Skeletal muscle cell (primary cell): ENCODE results near the gene SUPT7L.
"Not testable (repeated sequence)": the region's sequence is repeated elsewhere in the genome, so short reads cannot be mapped to it uniquely, and the experiment has no call there.

Experiments used
- DNase-seq: peaks from one replicate; pipeline ENCODE4 v3.0.0-alpha.2; 2010; ENCODE audit warnings: low read depth
- H3K4me3 ChIP-seq: 2 replicates; pipeline ENCODE4 v1.5.1; 2011; ENCODE audit warnings: low read depth, mild to moderate bottlenecking, control low read depth, low read length, moderate library complexity

SUPT7L gene

GRCh38 chr2:27647289-27647688 lies 16.1 kb downstream of the SUPT7L start:
- no peak overlapping the region for H3K4me3 ChIP-seq
- DNase-seq: no peak

DNA sequence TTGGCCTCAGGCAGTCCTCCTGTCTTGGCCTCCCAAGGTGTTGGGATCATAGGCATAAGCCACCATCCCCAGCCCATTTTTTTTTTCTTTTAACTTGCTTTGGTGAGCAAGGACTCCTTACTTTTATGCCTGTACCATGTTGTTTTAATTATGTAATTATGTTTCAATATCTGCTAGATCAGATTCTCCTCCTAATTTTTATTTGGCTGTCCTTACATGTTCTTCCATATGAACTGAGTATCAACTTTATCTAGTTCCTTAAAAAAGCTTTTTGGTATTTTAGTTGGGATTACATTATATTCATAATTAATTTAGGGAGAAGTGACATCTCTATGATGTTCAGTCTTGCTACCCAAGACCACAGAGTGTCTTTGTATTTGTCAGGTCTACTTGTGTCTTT lies 18.2 kb downstream of the SUPT7L start:
- DNase-seq: no peak
- H3K4me3 ChIP-seq: no peak overlapping the region

DNA sequence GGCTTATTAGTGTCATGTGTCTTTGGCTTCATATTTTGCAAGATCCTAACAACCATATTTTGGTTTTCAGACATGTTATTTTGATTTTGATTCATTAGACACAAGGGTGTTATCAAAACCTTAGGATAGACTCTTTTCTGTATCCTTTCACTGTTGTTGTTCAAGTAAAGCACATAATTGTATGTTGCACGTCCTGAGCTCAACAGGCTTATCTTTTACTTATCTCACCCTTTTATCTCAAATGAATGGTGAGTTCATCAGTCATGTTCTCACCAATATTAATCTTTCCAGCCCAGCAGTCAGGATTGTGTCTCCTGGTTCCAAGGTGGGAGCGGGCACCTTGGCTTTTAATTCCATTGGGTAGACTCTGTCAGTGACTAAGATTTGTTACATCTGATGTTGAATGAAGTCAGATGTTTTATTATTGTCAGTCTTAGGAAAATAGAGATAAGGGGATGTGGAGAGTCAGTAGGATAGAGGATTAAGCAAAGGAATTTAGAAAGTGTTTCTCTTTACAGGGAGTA lies 22.6 kb downstream of the SUPT7L start:
- no peak overlapping the region for H3K4me3 ChIP-seq
- DNase-seq: no peak

- H3K4me3 ChIP-seq: no peak overlapping the region
- peak; percentile 88 for DNase-seq
These were observed 24.7 kb downstream of the SUPT7L start for GRCh38 chr2:27638709-27639108.

- no peak overlapping the region for H3K4me3 ChIP-seq
- DNase-seq: peak; percentile 77
These were observed 25.3 kb downstream of the SUPT7L start for GRCh38 chr2:27638037-27638637.

GRCh38 chr2:27636766-27637165 lies 26.6 kb downstream of the SUPT7L start:
- no peak for DNase-seq

GRCh38 chr2:27634291-27634690 lies 29.1 kb downstream of the SUPT7L start:
- no peak overlapping the region for H3K4me3 ChIP-seq
- no peak for DNase-seq

More at GRCh38 chr2:27636766-27637165, 26.6 kb downstream of the SUPT7L start:
- no peak overlapping the region for H3K4me3 ChIP-seq

- DNase-seq, H3K4me3 ChIP-seq: not testable (repeated sequence)
These were observed 33.2 kb downstream of the SUPT7L start for GRCh38 chr2:27630257-27630656.

GRCh38 chr2:27628767-27629709 lies 34.4 kb downstream of the SUPT7L start, which contains the start of the genes CCDC121 and GPN1:
CCDC121 (minus strand) TSS chr2:27629012; CDS start chr2:27627799, 1,213 bp downstream.
GPN1 (plus strand) TSS chr2:27629050; CDS start chr2:27629059, 9 bp downstream.
- DNase-seq: peak; percentile 83
- H3K4me3 ChIP-seq: peak within 1 kb of the TSS; percentile 93

DNA sequence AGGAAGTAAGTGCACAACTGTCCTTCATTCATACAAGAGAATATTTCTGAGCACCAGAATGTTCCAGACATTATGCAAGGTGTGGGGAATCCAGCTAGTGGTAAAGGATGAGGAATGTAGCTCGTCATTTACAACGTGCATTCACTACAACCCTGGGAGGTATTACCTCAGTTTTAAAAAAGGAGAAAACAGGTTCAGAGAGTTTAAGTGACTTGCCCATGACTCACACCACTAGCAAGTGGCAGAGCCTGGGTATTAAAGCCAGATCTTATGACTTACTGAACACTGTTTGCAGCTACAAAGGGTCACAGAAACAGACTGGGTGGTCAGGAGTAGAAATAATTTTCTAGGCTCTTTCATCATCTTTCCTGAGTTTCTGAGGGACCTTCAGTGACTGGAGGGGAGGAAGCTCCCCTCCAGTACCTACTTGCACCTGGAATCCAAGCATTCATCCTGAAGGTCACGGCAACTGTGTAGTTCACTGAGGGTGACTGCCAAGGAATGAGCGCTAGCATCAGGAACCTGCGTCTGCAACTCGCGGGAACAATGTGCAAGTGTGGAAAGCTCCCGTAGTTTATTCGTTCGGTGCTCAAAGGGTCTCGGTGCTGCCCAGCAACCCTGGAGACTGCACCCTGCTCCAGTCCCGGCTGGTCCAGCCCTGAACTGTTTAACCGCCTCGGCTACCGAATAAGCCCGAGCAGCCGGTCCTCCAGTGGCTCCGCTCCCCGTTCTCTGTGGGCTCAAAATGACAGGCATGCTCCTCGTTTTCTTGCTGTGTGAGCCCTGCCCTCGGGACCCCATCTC lies 35.2 kb downstream of the SUPT7L start:
- peak; percentile 89 for DNase-seq
- peak overlapping the region; percentile 93 for H3K4me3 ChIP-seq

DNA sequence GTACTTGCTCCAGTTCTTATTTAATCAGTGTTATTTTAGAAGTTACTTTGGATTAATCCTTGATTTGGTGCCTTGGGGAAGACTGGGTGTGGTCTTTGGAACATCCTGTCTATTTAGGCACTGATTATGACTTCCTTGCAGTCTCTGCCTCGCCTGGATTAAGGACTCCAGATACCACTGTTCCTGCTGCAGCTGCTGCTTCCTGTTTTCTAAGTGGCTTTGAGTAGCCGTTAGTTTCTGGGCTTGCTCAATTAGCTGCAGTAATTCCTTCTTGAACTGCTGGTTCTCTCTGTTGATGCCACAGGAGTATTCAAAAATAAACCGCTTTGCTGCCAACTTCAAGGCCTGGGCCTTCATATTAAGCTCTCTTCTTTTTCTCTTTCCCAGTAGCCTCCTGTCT lies 36.5 kb downstream of the SUPT7L start:
- not testable (repeated sequence) for DNase-seq, H3K4me3 ChIP-seq

DNA sequence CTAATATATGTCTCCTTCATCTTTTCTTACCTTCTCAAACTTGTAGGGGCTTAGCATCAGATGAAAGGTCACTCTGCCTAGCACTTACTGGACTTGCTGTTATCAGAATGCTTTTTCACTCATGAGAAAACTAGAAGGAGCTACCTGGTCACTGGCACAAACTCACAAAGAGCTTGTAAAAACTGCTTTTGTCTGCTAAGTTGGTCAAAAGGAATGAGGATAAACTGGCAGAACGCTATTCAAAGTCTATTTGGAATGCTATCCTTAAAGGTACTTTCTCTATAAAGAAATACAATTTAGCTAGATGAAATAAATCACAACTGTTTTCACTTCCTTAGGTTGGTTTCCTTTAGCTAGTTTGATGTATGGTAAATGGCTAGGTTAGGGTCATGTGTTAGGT lies 37.1 kb downstream of the SUPT7L start:
- DNase-seq, H3K4me3 ChIP-seq: not testable (repeated sequence)

GRCh38 chr2:27624943-27625342 lies 38.5 kb downstream of the SUPT7L start:
- DNase-seq: no peak
- no peak overlapping the region for H3K4me3 ChIP-seq

DNA sequence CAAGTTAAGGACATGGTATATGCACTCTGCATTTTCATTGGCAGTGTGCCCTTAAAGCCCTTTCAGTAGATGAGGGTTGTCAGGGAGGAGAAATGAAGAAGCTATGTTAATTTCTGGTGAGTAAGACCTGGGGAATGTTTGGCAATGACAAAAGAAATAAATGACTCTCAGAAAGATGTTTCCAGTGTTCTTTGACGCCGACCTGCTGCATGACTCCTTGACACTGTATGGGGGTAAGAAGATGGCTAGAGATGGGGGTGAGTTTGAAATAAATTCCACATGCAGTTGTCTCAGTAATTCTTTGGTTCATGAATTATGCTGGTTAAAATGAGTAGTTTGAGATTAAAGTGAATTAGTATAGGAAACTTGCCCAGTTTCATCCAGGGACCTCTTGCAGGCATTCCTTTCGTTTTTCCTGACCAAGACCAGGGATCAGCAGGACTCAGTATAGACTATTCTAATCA lies 40.5 kb downstream of the SUPT7L start:
- peak; percentile 70 for DNase-seq
- no peak overlapping the region for H3K4me3 ChIP-seq

DNA sequence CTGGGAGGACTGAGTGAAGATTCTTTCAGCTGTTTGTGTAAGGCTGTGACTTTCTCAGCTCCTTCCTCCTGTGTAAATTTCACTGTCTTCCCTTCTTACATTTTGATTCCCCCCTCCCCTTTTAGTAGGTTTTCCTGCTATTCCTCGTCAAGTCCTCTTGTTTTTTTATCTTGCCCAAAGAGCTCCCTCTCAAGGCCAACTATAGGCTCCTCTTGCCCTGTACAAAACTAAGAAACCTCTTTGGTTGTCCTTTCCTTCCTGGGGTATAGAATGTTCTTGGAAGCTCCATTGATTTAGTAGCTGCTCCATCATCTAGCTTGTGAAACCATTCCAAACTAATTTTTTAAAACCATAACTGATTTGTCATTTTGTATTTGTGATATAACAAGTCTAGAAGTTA lies 41.9 kb downstream of the SUPT7L start:
- no peak for DNase-seq
- H3K4me3 ChIP-seq: no peak overlapping the region

GRCh38 chr2:27615316-27615715 lies 48.1 kb downstream of the SUPT7L start:
- DNase-seq: no peak

GRCh38 chr2:27613985-27614384 lies 49.4 kb downstream of the SUPT7L start:
- DNase-seq: no peak
- H3K4me3 ChIP-seq: no peak overlapping the region

More at GRCh38 chr2:27615316-27615715, 48.1 kb downstream of the SUPT7L start:
- no peak overlapping the region for H3K4me3 ChIP-seq

GRCh38 chr2:27606611-27607010 lies 56.8 kb downstream of the SUPT7L start:
- DNase-seq: peak; percentile 28

More at GRCh38 chr2:27606611-27607010, 56.8 kb downstream of the SUPT7L start:
- no peak overlapping the region for H3K4me3 ChIP-seq
